Ovary (tissue), 9 donors: ENCODE data around the gene PXT1. TPM values are rescaled to one million over a fixed set of nuclear protein-coding genes. Genes with fewer than 3 reads are reported as not detected.

Experiments used
- DNase-seq, 5 donors: peaks; one replicate each; pipeline ENCODE4 v3.0.0-alpha.2; 2019 to 2020
- H3K27ac ChIP-seq, 2 donors: fragments of 200-600 bp; one replicate each; pipeline versions ENCODE4 v1.5.1 to v1.8.0; 2019 to 2022
- H3K27me3 ChIP-seq: fragments of 200-600 bp; one replicate; pipeline ENCODE4 v1.8.0; 2022
- H3K36me3 ChIP-seq: fragments of 200-600 bp; sonication (generic); one replicate; pipeline ENCODE4 v1.5.1; 2019
- H3K4me1 ChIP-seq: one replicate; pipeline ENCODE4 v1.8.1; 2013; ENCODE audit warnings: mild to moderate bottlenecking, moderate library complexity; ENCODE audit not compliant: insufficient read depth
- H3K4me3 ChIP-seq: fragments of 200-600 bp; sonication (generic); one replicate; pipeline ENCODE4 v1.5.1; 2017
- H3K9me3 ChIP-seq, 2 donors: fragments of 200-600 bp in 1 of 2; sonication (generic) in 1 of 2; one replicate each; pipeline versions ENCODE4 v1.5.1 to v1.8.1; 2013 to 2019; ENCODE audit warnings: mild to moderate bottlenecking in 1 of 2, moderate library complexity in 1 of 2
- EP300 ChIP-seq: sonication (generic); formaldehyde crosslinking; IDR thresholded peaks from one replicate; pipeline ENCODE4 v1.6.1; 2017; ENCODE audit warnings: antibody characterized with exemption
- POLR2A ChIP-seq: fragments of 450-650 bp; IDR thresholded peaks from one replicate; pipeline ENCODE4 v1.6.1; 2017; ENCODE audit warnings: antibody characterized with exemption, mild to moderate bottlenecking, moderate library complexity
- WGBS, 3 donors: extraction: QIAGEN DNeasy Blood & Tissue Kit in 1 of 3; methylation state at CpG; one replicate each; pipeline versions ENCODE4 v1.1.5 to v1.1.7; 2013 to 2017; 5-methylcytosine and 5-hydroxymethylcytosine counted together
- intact Hi-C, 4 donors: fragments of 100-400 bp; cut with DNase I; formaldehyde crosslinking; loops; one replicate each; pipeline versions ENCODE4 v1.11.0 to v1.15.1; 2022 to 2023
- polyA plus RNA-seq, 2 donors: library from polyadenylated mRNA; stranded (reverse); fragments of 200-250 nt in 1 of 2; fragments of 350-450 nt in 1 of 2; fragmentation: Illumina TruSeq in 1 of 2; extraction: RNeasy Lipid Tissue Mini Kit (QIAGEN cat#74804) in 1 of 2; gene quantifications; one replicate each; pipeline ENCODE4 v1.2.3, GENCODE V29; 2013 to 2014
- total RNA-seq, 7 donors: library from RNA; depleted of rRNA in 2 of 7; stranded (reverse); fragments of >200 nt in 2 of 7; fragmentation: NEBNext Ultra II Directional in 3 of 7; extraction: Animal tissue kit (Norgen Biotek cat#: 25700) in 3 of 7; gene quantifications; one replicate each; pipeline versions ENCODE4 v1.1.0 to v1.2.4, GENCODE V29; 2016 to 2023
- TF ChIP-seq, protein P1 (sequence below), 3 donors: fragments of 450-650 bp in 2 of 3; fragments of 200-600 bp in 1 of 3; IDR thresholded peaks; one replicate each; pipeline versions ENCODE4 v1.5.1 to v1.8.0; 2016 to 2022; ENCODE audit warnings: antibody characterized with exemption in 3 of 3, mild to moderate bottlenecking in 1 of 3
- donor health status: DM: no; HTN: no; CAD: no; lungs with moderate emphysema.
- donor health status: DM: no; HTN: no; CAD: no.
- donor health status: Bipolar disorder and iron deficiency.
- donor health status: DM: yes; HTN: yes; CAD: no.
- donor health status: DM: no; HTN: no; CAD: no.
- donor health status: DM: yes; HTN: yes; CAD: no.

Gene PXT1
- total and polyA plus RNA-seq, 9 donors = not detected

DNA sequence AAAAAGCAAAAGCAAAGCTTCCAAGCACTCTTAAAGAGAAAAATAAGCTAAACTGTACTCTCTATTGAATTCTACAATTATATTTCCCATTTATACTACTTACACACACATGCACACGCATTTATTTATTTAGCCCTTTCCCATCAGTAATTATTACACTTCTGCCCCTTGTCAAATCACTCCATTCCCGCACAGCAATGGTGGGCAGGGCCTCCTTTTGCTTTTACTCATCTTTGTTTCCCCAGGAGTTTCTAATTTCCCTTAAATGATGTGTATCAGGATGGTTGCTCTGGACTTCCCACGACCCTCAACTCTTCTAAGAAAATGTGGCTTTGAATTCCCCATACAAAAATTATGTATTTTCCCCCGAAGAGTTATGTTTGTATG, 19.9 kb downstream of the PXT1 start:
- Histone ChIP-seq H3K4me3 (peak overlapping the region; percentile 26), H3K4me1 (no peaks in the 10 kb centered on the region), H3K27me3 (no peaks in the 10 kb centered on the region), H3K36me3 (no peaks in the 10 kb centered on the region), H3K27ac (peak overlapping the region; percentile 75 to 83), H3K9me3 (no peaks in the 10 kb centered on the region)
- TF ChIP-seq EP300 = no peak
- TF ChIP-seq, protein P1, sequence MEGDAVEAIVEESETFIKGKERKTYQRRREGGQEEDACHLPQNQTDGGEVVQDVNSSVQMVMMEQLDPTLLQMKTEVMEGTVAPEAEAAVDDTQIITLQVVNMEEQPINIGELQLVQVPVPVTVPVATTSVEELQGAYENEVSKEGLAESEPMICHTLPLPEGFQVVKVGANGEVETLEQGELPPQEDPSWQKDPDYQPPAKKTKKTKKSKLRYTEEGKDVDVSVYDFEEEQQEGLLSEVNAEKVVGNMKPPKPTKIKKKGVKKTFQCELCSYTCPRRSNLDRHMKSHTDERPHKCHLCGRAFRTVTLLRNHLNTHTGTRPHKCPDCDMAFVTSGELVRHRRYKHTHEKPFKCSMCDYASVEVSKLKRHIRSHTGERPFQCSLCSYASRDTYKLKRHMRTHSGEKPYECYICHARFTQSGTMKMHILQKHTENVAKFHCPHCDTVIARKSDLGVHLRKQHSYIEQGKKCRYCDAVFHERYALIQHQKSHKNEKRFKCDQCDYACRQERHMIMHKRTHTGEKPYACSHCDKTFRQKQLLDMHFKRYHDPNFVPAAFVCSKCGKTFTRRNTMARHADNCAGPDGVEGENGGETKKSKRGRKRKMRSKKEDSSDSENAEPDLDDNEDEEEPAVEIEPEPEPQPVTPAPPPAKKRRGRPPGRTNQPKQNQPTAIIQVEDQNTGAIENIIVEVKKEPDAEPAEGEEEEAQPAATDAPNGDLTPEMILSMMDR (IDR thresholded peaks at IDR 0.05) = no peak
- no peak for TF ChIP-seq POLR2A
- intact Hi-C loops = loop anchor here in 3 of 4 donors (5.0 to 10.0 kb wide), 3 partner anchors 175 to 332 kb away; no protein-coding TSS in a partner anchor
- 3 to 8% (median 7%) methylated on average over 4 of the region's 4 CpGs for WGBS, 3 donors
- no peak for DNase-seq

DNA sequence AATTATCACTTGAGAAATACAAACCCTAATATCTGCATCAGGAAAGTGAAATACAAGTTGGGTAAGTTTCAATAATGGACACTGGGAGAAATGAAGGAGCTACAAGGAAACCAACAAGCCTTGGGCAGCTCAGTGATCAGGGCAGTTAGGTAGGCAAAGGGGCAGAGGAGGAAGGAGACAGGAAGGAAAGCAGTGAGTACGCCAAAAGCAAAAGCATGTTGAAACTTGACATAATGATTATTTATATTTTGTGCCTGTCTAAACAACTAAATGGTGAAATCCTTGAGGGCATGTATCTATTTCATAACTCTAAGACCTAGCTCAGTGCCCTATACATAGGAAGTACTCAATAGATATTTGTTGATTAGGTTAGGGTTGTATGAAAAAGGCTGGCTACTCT, 23.3 kb downstream of the PXT1 start:
- 78 to 89% (median 78%) methylated on average over 1 of the region's 1 CpG for whole genome bisulfite sequencing, 3 donors
- no peaks in the 10 kb centered on the region for H3K4me1 ChIP-seq
- H3K27me3 ChIP-seq = no peaks in the 10 kb centered on the region
- H3K27ac ChIP-seq = no peak overlapping the region
- no peaks in the 10 kb centered on the region for H3K9me3 ChIP-seq
- DNase-seq = no peak
- intact Hi-C loops = no loop called here
- H3K36me3 ChIP-seq = no peaks in the 10 kb centered on the region
- no peak overlapping the region for H3K4me3 ChIP-seq
- TF ChIP-seq, protein P1 (IDR thresholded peaks at IDR 0.05) = no peak
- TF ChIP-seq POLR2A = no peak
- no peak for TF ChIP-seq EP300

DNA sequence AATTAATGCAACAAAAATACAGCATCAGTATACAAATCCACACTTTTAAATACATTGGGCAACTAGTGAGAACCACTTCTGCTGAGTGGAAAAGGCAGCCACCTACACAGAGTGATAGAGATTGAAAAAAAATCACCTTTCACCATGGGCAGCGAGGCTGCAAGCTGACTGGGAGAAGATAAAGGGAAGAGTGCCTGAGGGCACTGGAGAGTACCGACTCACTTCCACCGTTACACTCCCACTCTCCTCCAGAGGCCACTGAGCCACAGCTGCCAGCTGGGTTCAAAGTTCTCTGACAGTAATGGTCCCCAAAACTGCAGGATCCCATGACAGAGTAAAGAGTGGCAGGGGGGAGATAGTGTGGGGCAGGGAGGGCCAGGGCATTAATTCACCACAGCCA, 24.1 kb downstream of the PXT1 start:
- Histone ChIP-seq H3K9me3 (no peaks in the 10 kb centered on the region), H3K4me3 (no peak overlapping the region), H3K27me3 (no peaks in the 10 kb centered on the region), H3K27ac (no peak overlapping the region), H3K4me1 (no peaks in the 10 kb centered on the region), H3K36me3 (no peaks in the 10 kb centered on the region)
- TF ChIP-seq POLR2A (no peak), EP300 (no peak)
- TF ChIP-seq, protein P1 (IDR thresholded peaks at IDR 0.05) = no peak
- WGBS, 3 donors = 79 to 81% (median 81%) methylated on average over 3 of the region's 3 CpGs
- no peak for DNase-seq
- intact Hi-C loops = no loop called here

DNA sequence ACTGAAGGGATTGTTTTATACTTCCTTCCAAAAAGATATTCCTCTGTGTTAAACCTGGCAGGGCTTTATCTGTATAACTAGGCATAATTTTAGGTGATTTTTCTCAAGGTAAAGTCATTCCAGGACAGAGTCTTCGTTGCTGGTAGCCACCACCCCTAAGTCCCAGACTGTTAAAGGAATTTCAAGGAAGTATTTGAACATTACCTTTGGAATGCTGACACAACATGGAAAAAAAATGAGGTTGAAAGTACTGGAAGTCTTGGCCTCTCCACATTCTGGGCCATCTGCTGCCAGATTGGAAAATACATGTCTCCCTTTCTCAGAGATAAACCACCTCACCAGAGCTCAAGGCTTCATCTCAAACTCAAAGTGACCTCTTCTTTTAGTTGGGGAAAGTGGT, 28.2 kb downstream of the PXT1 start:
- Histone ChIP-seq H3K4me1 (no peaks in the 10 kb centered on the region), H3K27me3 (no peaks in the 10 kb centered on the region), H3K36me3 (no peaks in the 10 kb centered on the region), H3K4me3 (no peak overlapping the region), H3K27ac (no peak overlapping the region), H3K9me3 (no peaks in the 10 kb centered on the region)
- no peak for TF ChIP-seq EP300
- TF ChIP-seq, protein P1 (IDR thresholded peaks at IDR 0.05) = no peak
- no peak for TF ChIP-seq POLR2A
- intact Hi-C loops = no loop called here
- WGBS, 3 donors = 13 to 24% (median 22%) methylated on average over 1 of the region's 1 CpG
- DNase-seq = no peak
